HG02571 (cell line): ENCODE results near the gene SERINC2.
"Not testable (repeated sequence)": the region's sequence is repeated elsewhere in the genome, so short reads cannot be mapped to it uniquely, and the experiment has no call there.

ENCODE experiments used
- ATAC-seq: cut with Tn5 transposase; IDR thresholded peaks from one replicate; pipeline ENCODE4 v1.9.1; 2021; ENCODE audit warnings: mild to moderate bottlenecking, moderate library complexity; ENCODE audit not compliant: unreplicated experiment

The SERINC2 gene

DNA sequence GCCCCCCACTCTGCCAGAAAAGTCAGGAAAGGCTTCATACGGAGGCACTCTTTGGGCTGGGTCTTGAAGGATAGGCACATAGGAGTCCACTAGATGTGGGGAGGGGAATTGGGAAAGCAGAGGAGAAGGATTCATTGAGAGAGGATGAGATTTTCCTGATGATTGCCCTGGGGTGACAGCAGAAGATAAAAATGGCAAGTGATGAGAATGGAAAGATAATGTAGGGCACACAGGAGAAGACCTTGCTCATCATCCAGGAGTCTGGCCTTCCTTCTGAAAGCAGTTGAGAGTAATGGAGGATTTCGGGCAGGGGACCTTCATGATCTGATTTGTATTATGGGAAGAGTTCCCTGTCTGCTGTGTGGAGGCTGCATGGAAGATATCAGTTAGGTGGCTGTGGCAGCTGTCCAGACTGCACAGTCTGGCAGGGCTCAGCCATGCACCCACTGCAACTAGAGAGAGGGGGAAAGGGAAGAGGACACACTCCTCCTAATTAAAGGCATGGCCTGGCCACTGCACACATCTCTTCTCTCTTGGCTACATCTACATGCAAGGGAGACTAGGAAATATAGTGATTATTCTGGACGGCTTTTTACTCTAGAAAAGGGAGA is 30.5 kb upstream of the SERINC2 start:
- no peak for ATAC-seq

GRCh38 chr1:31383967-31384366 is 29.0 kb upstream of the SERINC2 start:
- no peak for ATAC-seq

GRCh38 chr1:31386576-31387243 is 26.3 kb upstream of the SERINC2 start:
- ATAC-seq, result not testable (repeated sequence)

DNA sequence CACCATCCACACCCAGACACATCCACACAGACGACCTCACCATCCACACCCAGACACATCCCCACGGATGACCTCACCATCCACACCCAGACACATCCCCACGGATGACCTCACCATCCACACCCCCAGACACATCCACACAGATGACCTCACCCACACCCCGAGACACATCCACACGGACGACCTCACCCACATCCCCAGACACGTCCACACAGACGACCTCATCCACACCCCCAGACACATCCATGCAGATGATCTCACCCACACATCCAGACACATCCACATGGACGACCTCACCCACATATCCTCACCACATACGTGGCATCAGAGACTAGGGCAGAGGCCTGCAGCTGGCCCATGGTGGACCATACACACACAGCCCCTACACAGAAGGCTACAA is 25.4 kb upstream of the SERINC2 start:
- ATAC-seq, result no peak

- no peak for ATAC-seq
These were observed 23.4 kb upstream of the SERINC2 start for GRCh38 chr1:31389616-31390015.

DNA sequence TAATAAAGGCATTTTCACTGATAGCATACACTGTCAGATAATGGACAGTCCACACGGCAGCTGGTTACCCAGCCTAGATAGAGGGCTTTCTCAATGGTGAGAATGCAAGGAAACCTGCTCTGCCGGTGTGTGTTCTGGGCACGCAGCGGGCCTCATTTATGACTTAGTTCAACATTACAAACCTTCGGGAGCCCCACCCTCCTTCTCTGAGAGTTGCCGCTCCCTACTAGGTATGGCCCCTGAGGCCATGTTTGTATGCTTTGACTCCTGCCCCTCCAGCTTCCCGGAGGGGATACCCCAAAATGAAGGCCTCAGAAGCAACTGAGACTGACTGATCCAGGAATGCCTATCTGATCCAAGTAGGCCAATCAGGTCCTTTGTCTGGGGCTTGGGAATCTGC is 22.9 kb upstream of the SERINC2 start:
- no peak for ATAC-seq

DNA sequence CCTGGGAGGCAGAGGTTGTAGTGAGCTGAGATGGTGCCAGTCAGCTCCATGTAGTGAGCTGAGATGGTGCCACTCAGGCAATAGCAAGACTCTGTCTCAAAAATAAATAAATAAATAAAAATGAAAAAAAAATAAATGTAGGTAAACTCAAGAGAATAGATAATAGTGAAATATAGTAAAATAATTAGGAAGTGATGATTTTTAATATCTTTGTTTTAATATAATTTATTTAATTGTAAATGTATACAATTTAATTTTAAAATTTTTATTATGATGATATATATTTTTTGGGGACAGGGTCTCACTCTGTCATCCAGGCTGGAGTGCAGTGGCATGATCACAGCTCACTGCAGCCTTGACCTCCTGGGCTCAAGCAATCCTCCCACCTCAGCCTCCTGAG is 19.6 kb upstream of the SERINC2 start:
- no peak for ATAC-seq

DNA sequence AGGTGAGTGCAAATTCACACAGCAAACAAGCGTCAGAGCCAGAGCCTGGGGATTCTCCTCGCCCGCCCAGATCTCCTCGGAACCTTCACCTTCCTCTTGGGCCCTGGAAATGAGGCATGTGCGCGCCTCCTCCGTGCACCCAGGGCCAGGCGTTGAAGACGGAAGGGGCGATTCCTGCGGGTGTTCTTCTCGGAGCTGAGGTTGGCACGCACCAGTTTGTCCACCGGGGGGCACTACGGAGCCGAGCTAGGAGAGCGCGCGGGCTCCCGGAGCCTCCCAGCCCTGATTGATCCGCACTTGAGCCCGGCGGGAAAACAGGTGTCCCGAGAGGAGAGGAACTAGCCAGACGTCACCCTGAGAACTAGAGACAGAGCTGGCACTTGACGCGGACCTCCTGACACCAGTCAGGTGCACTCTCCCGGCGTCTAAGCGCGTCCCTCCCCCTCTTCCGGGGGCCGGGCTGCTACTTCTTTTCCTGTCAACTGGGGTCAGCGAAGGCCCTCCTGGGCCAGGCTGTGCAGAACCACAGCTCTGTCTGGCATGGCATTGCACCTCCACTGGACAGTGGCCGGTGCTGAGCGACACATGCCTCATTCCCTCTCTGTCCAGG is 18.3 kb upstream of the SERINC2 start:
- no peak for ATAC-seq

- ATAC-seq, result no peak
These were observed 16.2 kb upstream of the SERINC2 start for GRCh38 chr1:31396633-31397351.

- ATAC-seq, result no peak
These were observed 15.5 kb upstream of the SERINC2 start for GRCh38 chr1:31397360-31398095.

GRCh38 chr1:31398246-31398645 is 14.8 kb upstream of the SERINC2 start:
- ATAC-seq, result no peak

- no peak for ATAC-seq
These were observed 13.0 kb upstream of the SERINC2 start for GRCh38 chr1:31399976-31400375.

GRCh38 chr1:31400393-31400792 is 12.6 kb upstream of the SERINC2 start:
- no peak for ATAC-seq

DNA sequence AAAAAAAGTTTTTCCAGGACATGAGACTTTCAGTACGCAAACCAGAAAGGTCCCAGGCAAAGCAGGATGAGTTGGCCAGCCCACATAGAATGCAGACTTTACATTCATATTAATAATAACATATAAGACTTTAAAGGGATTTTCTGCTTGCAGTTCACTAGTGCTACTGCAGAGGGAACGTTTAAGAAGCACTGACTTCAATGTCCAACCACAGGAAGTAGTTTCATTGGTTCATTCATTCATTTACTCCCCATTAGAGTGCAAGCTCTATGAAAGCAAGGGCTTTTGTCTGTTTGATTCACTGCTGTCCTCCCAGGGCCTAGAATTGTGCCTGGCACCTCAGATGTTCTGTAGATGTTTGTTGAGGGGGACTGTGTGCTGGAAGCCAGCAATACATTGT is 11.8 kb upstream of the SERINC2 start:
- no peak for ATAC-seq

GRCh38 chr1:31405578-31406245 is 7.3 kb upstream of the SERINC2 start:
- no peak for ATAC-seq

GRCh38 chr1:31407029-31407626 is 5.9 kb upstream of the SERINC2 start:
- no peak for ATAC-seq

- ATAC-seq, result no peak
These were observed 4.2 kb upstream of the SERINC2 start for GRCh38 chr1:31408788-31409318.

DNA sequence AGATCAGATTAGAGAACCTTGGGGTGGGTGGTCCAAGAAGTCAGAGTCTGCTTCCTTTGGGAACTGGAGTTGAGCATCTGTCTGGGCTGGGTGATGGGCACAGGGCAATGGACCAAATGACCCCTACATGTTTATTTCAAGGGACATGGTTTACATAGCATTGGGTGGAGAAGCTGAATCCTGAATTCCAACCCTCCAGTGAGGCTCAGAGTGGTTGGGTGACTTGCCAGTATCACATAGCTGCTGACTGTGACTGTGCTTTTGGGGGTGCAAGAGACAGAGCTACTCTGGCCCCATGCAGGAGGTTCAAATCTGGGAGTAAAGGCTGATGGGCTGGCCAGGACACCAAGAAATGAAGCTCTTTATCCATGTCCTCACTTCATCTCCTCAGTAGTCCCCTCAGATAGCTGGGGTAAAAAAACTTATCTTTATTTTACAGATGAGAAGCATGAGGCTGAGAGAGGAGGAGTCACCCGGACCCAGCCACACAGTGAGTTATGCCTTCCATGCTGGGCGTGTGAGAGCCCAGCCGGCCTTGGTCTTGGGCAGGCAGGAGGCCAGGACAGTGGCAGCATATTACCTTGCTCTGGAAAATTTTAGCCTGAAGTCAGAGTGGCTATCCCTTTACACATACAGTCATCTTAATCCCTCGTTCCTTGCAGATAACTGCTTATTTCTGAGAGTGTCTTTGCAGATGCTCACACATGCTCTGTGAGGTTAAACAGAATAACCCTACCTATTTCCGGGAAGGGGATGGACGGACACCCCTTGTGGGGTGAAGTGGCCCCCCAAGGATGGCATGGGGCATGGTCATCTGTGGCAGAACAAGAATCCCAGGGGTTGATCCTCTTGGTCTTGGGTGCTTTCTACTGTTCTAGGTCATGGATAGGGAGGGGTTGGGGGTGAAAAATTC is 2.8 kb upstream of the SERINC2 start:
- no peak for ATAC-seq

DNA sequence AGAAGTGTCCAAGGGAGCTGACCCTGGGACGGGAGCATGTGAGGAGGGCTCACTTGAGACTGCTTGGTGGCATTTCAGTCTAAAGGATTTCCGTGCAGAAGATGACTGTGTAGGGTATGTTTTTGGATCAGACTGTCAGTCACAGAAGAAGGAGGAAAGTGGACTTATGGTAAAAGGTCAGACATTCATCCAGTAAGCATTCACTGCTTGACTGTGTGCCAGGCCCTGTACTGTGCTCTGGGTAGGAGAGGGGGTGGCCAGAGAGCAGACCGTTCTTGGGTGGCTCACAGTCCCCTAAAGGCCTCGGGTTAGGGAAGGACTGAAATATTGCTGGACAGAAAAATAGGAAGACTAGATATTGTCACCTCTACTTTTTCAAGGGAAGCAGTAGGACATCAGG is 2.1 kb upstream of the SERINC2 start:
- ATAC-seq, result no peak
